ENCODE measurements around the gene DMRTB1. TPM values are rescaled to one million over a fixed set of nuclear protein-coding genes. Genes with fewer than 3 reads are reported as not detected.

The DMRTB1 gene
- total and polyA plus RNA-seq, 2 donors (not counting 1 experiment from before 2014, with no cell fraction given), result not detected

DNA sequence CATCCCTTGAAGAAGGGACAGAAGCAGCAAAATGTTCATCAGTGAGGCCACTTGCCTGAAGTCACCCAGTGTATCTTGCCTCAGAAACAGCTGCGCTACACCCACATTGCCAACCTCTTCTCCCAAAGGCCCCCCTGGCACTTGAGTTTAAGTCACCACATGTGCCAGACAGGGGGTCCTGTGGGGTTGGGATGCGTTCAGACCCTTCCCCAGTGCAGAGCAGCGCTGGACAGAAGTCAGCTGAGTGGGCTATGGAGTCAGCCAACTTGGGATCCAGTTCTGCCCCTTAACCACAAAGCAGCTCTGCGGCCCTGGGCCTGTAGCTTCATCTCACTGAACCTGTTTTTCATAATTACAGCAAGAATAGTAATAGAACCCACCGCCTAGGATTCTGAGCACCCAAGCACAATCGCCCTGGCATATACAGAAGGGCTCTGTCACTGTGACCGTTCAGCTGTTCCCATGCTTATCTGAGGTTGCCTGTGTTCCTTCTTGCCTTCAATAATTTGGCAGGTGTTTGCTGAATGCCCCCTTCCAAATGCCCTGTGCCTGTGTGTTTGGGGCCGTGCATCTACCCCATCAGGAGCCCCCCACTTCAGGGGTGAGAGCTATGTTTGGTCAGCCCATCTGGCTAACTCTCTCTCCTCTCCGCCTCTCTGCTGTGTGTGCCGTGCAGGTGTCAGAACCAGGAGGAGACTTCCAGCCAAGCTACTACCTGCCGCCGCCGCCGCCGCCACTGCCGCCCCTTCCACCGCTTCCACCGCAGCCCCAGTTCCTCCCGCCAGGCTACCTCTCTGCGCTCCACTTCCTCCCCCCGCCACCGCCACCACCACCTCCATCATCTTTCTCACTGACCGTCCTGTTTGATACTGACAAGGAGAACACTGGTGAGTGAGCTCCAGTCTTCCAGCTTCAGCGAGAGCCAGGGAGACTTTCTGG, 5.0 kb downstream of the DMRTB1 start:
- CTCF ChIA-PET, result interaction anchor here (0.7 kb wide), 1 partner anchor 8 kb away, joined by 3 read pairs; no protein-coding TSS in a partner anchor
- no peaks in the 10 kb centered on the region for H3K4me1 ChIP-seq (ENCODE audit: control insufficient read depth in 2 of 2, insufficient read depth in 2 of 2, low read length in 2 of 2)
- H3K79me2 ChIP-seq (ENCODE audit: control insufficient read depth, insufficient read depth, low read length), result no peaks in the 10 kb centered on the region
- no peak overlapping the region for H3K9ac ChIP-seq (ENCODE audit: low read length)
- no peak overlapping the region for H3K27ac Mint-ChIP-seq
- no peaks in the 10 kb centered on the region for H3K9me3 ChIP-seq (ENCODE audit: control extremely low read depth in 1 of 3, control insufficient read depth in 2 of 3, insufficient read depth in 1 of 3, low read length in 2 of 3)
- no peaks in the 10 kb centered on the region for H3K36me3 ChIP-seq (replicated peaks in 1 of 2; ENCODE audit: control extremely low read depth in 1 of 2, control insufficient read depth in 1 of 2, extremely low read depth in 1 of 2, insufficient read depth in 2 of 2, low read length in 1 of 2)
- H3K4me1 Mint-ChIP-seq, result no peaks in the 10 kb centered on the region
- POLR2A ChIA-PET, result no interaction called here
- H2AFZ ChIP-seq (ENCODE audit: insufficient read depth, low read depth, low read length, poor library complexity, severe bottlenecking), result no peak overlapping the region
- H3K4me3 ChIP-seq (ENCODE audit: control extremely low read depth in 1 of 5, extremely low read depth in 1 of 5, insufficient read depth in 1 of 5, low read depth in 2 of 5, low read length in 4 of 5), result no peak overlapping the region
- no peak overlapping the region for H3K4me2 ChIP-seq (replicated peaks; ENCODE audit: low read depth, low read length, poor library complexity, severe bottlenecking)
- H3K4me3 Mint-ChIP-seq, result no peak overlapping the region
- H4K20me1 ChIP-seq (ENCODE audit: control insufficient read depth, insufficient read depth, low read length, poor library complexity, severe bottlenecking), result no peaks in the 10 kb centered on the region
- intact Hi-C loops (cut with micrococcal nuclease), result no loop called here
- H3K27me3 ChIP-seq (replicated peaks in 1 of 4; ENCODE audit: control extremely low read depth in 1 of 4, control insufficient read depth in 3 of 4, insufficient read depth in 4 of 4, low read length in 3 of 4), result no peaks in the 10 kb centered on the region
- DNase-seq (no peak), ATAC-seq (ENCODE audit: low read depth) (no peak)
- WGBS (ENCODE audit: insufficient coverage), result 87% methylated on average over 20 of the region's 24 CpGs
- H3K27ac ChIP-seq (ENCODE audit: low read length in 2 of 2), result no peak overlapping the region
- TF ChIP-seq, protein P1, sequence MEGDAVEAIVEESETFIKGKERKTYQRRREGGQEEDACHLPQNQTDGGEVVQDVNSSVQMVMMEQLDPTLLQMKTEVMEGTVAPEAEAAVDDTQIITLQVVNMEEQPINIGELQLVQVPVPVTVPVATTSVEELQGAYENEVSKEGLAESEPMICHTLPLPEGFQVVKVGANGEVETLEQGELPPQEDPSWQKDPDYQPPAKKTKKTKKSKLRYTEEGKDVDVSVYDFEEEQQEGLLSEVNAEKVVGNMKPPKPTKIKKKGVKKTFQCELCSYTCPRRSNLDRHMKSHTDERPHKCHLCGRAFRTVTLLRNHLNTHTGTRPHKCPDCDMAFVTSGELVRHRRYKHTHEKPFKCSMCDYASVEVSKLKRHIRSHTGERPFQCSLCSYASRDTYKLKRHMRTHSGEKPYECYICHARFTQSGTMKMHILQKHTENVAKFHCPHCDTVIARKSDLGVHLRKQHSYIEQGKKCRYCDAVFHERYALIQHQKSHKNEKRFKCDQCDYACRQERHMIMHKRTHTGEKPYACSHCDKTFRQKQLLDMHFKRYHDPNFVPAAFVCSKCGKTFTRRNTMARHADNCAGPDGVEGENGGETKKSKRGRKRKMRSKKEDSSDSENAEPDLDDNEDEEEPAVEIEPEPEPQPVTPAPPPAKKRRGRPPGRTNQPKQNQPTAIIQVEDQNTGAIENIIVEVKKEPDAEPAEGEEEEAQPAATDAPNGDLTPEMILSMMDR (IDR thresholded peaks at IDR 0.05), result no peak
- no peak for TF ChIP-seq EZH2 (IDR thresholded peaks at IDR 0.05; ENCODE audit: borderline replicate concordance, insufficient read depth, low read depth, low read length, poor library complexity, severe bottlenecking)
- H3K9me3 Mint-ChIP-seq (ENCODE audit: insufficient read depth), result no peaks in the 10 kb centered on the region
- H3K27me3 Mint-ChIP-seq, result no peaks in the 10 kb centered on the region
